Stimulated activated CD4-positive, alpha-beta T cell treated with anti-CD3 and anti-CD28 coated beads, Interleukin-4, amount 100 ng/mL, for 48 hours (primary cell): ENCODE data around the gene MBP.

Experiments used
- DNase-seq, 2 donors: peaks; one replicate each; pipeline ENCODE4 v3.0.0-alpha.2; 2020; ENCODE audit warnings: low read depth in 2 of 2

The MBP gene

DNA sequence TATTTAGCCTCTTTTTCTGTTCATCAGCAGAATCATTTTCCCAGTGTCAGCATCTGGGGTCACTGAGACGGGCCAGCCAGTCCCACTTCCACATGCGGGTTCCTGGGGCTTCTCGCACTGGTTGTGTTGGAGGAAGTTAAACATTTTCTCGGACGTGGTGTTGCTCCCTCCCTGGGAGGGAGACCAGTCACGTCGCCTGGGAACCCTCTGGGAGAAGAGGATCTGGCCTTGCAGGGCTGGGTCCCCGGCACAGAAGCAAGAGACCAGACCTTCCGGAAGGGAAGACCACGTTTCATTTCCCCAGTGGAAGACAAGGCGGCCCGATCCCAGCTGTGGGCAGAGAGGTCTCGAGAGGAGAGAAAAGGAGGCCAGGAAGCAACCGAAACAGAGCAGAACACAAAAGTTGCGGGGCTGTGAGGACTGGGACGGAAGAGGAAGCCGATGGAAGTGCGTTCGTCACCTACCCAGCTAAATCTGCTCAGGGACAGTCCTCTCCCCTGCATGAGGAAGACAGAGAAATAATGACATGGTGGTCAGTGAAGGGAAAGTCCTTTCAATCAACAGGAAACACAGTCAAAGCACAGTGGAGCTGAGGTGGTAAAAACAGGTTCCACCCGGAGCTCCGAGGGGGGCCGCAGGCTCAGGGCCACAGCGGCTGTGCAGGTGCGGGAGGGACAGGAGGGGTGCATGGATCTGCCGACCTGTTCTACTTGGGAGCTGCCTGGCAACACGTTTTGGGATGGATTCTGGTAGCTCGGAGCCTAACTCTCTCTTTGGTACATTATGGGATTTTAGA lies 144.4 kb downstream of the MBP start:
- DNase-seq, result no peak

DNA sequence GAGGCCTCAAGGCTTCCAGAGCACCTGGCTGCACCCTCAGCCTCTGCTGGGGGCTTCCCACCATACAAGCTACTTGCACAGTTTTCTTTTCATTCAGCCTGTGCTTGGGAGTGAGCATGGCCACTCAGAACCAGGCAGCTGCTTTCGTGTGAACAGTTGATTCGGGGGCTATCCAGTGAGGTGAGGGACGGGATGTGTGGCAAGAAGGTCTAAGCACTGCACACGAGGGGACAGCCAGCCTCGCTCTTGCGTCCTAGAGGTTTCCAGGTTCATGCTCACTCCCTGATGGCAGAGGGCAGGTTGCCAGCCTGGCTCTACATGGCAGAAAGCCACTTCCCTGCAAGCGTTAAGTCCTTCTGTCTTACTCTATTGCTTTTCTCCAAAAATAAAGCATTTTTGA lies 146.2 kb downstream of the MBP start:
- DNase-seq, result no peak

GRCh38 chr18:76985951-76986236 lies 146.7 kb downstream of the MBP start:
- no peak for DNase-seq

DNA sequence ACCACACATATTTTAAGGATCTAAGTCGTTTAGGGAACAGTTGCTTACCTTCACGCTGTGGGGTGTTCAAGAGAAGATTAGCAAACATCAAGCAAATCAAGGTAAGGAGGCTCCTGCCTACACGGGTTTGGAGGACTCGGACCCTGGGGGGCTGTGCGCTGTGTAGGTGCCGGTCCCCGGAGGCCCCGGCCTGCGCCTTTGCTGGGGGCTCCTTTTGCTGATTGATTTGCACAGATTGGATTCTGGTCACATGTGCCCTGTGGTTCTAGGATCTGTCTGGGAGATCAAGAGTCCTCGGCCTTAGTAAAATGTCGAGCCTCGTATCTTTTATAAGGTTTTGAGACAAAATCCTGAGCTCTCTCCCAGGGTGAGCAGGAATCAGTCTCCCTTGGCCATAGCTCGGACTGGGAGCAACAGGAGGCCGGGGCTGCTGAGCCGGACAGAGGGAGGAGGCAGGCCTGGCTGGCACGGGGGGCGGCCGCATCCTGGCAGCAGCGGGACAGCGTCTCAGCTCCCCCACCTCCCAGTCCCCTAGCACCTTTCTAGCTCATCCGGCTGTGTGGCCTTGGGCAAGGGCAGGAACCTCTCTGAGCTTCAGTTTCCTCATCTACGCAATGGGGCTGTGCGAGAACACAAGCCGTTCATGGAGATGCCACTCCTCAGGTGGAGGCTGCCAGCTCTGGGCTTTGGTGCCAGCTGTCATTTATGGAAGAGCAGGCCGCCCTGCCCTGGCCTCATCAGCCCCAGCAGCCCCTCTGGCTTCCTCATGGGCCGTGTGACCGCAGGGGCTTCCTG lies 147.2 kb downstream of the MBP start:
- no peak for DNase-seq

DNA sequence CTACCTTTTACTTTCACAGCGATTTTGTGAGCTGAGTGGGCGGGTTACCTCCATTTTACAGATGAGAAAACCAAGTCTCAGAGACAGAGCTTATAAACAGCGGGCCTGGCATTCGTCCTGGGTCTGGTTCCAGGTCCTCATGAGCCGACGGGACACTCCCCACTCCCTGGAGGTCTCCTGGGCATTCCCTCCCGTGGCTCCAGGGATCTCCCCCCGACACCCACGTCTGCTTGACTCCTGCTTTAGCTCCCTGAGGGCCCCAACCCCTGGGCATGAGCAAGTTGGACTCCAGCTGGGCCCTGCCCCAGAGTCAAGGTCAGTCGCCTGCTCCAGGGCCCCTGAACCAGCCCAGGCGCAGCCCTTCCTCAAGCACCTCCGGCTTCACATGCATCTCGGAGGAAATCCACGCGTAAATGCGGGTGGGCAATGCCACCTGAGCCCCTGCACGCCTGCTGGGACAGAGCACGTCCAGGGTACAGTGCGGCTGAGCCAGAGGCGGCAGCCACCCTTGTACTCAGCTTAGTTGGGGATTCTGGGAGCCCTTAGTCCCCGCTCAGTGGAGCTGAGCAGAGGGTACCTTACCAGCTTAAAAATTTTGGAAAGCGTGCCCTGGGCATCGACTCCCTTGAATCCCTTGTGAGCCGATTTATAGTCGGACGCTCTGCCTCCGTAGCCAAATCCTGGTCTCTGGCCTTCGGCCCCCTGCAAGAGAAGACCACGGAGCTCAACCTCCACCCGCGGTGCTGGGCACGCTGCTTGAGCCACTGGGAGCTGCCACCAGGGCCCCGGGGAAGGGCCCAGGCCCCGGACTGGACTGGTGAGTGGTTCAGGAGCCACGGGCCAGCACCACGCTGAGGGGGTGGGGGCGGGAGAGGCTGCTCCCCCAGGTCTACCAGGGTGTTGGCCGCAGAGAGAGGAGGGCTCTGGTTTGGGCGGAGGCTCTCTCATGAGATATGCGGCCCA lies 148.1 kb downstream of the MBP start:
- DNase-seq, result no peak

DNA sequence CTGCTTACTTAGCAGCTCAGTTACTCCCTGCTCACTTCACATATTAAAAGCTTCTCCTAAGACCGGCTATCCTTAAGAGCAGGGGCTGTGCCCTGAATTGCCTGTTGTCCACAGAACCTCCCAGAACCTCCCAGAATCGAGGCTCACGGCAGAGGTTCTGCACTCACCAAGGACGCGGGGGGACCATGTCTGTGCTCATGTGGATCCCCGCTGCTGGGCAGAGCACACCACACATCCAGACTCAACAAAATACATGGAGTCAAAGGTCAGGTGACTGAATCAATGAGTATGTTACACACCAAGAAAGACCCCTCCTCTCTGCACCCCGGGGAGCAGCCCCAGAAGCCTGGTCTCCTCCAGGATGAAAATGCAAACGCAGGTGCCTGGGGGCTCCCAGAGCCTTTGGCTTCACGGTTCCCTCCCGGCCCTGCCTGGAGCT lies 149.0 kb downstream of the MBP start:
- no peak for DNase-seq

DNA sequence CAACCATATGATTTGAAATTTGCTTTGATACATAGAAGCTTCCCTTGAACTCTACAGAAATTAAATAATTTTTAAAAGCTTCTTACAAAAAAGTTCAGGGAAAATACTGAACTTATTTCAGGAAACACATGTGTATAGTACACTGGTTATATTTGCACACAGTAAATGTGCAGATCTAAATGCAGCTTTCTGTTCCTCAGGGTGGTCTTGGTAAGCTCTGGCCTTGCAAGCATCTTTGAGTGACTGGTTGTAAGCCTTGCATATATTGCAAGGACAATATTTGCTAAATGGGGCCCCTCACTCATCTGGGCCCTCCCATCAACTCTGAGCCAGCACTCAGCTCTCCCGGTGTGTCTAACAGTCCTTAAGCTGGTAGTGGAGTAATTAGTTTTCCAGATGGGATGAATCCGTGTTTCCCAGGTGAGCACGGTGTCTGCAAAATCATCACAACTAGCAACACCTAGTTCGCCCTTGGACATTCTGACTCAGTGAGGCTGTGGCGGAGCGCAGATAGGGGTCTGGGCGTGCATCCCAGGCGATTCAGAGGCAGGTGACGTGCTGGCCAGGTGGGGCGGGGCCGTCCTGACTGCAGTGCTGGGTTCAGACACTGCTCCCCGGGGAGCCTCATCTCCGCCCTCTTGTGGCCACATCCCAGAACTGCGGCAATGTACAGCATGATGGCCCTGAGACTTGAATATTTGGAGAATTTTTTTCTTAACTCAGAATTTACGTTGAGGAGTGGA lies 149.6 kb downstream of the MBP start:
- DNase-seq, result peak; percentile 86 to 91

GRCh38 chr18:76982038-76982437 lies 150.5 kb downstream of the MBP start:
- DNase-seq, result no peak

GRCh38 chr18:76981396-76981968 lies 151.1 kb downstream of the MBP start:
- DNase-seq, result no peak

GRCh38 chr18:76980663-76981395 lies 151.8 kb downstream of the MBP start:
- no peak for DNase-seq

GRCh38 chr18:76979906-76980305 lies 152.7 kb downstream of the MBP start:
- DNase-seq, result no peak

DNA sequence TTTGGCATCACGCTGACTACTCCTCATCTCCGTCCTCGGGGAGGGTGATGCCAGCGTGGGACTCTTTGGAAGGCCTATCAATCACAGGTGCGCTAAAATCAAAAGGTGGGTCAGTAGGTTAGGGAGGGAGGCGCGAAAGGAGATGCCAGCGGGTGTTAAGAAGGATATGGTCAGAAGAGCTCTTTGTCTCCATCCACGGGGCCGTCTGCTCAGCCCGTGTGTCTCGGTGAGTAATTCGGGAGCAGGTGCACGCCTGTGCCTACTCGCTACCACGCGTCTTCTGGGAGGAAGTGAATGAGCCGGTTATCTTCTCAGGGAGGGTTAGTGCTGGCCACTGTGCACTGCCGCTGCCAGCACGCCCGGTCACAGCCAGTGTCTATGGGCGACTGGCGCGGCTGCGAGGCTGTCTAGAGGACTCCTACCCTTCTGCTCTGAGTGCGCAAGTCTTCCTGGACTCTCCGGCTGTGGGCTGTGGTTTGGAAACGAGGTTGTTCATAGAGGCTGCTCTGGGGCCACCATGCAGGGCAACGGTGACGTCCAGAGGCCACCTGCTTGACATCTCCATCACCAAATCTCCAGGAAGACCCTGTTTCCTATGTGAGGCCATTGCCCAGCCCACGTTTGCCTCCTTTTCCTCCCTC lies 153.4 kb downstream of the MBP start:
- no peak for DNase-seq

DNA sequence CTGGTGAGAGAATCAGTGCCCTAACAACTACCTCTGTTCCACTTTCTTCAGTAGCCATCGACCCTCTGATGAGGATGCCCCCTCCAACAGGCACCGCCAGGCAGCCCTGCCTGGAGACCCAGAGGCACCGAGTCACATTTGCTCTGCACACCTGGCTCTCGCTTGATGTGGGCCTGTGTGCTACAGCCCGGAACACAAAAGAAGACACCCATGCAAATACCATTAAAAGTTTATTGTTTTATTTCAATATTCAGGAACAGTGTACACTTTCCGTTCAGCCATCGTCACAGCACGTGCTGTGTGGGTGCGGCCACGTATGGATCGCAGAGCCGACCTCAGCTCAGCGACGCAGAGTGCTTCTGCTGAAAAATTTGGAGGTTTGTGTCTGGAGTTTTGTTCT lies 154.0 kb downstream of the MBP start:
- DNase-seq, result no peak

DNA sequence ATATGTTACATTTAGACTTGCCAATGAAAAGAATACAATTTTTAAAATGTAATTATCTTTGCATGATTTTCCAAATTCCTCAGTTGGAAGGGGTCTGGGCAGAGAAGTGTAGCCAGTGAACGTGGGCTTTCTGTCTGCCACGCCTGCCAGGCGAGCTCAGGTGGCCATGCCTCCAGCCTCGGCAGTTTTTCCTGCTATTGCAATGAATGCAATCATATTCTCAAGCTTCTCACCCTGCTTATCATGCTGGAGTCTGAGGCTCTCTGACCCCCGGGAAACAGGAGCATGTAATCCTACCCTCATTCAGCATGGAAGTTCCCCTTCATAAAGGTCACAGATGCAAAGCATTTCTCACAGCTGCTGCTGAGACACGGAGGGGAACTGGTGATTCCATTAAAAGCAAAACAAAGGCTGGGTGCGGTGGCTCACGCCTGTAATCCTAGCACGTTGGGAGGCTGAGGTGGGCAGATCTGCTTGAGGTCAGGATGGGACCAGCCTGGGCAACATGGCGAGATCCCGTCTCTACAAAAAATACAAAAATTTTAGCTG lies 154.8 kb downstream of the MBP start:
- DNase-seq, result no peak

DNA sequence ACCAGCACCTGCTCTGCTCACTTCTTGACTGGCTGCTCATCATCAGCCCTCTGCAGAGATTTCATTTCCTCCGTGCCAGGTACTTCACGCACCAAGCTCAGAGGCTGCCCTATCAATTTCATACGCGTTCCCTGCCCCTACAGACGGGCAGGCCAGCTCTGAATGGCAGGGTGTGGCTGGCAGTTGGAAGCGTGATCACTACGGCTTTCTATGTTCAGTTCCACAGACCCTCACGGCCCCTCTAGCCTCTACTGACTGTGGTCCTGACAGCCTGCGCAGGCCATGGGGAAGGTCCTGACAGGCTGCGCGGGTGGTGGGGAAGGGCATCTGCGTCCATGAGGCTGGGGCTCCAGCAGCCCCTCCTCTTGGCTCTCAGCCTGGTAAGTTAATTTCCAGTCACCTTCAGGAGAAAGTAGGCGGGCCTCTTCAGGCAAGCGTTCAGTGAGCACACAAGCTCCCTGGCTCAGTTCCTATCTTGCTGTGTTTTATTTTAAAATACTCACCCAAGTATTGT lies 155.4 kb downstream of the MBP start:
- no peak for DNase-seq

- no peak for DNase-seq
Observed at GRCh38 chr18:76975577-76976110, 156.9 kb downstream of the MBP start.

GRCh38 chr18:76974386-76974785 lies 158.2 kb downstream of the MBP start:
- DNase-seq, result no peak

- DNase-seq, result no peak
Observed at GRCh38 chr18:76973520-76974266, 158.9 kb downstream of the MBP start.
